Stimulated activated CD8-positive, alpha-beta memory T cell treated with anti-CD3 and anti-CD28 coated beads, Interleukin-15, amount 100 ng/mL, for 48 hours (primary cell): ENCODE measurements around the gene PARD6B.
"Not testable (repeated sequence)": the region's sequence is repeated elsewhere in the genome, so short reads cannot be mapped to it uniquely, and the experiment has no call there.

Source experiments
- DNase-seq, 2 donors: peaks; one replicate each; pipeline ENCODE4 v3.0.0-alpha.2; 2020; ENCODE audit warnings: low read depth in 2 of 2

Gene PARD6B

GRCh38 chr20:50799890-50800550 lies 68.6 kb downstream of the PARD6B start:
- DNase-seq, result no peak

GRCh38 chr20:50800986-50801746 lies 69.8 kb downstream of the PARD6B start:
- not testable (repeated sequence) for DNase-seq

- DNase-seq, result no peak
These were observed 70.4 kb downstream of the PARD6B start for GRCh38 chr20:50801747-50802125.

GRCh38 chr20:50802289-50802688 lies 70.9 kb downstream of the PARD6B start:
- DNase-seq, result no peak

GRCh38 chr20:50804437-50805348 lies 73.3 kb downstream of the PARD6B start:
- DNase-seq, result no peak

- no peak for DNase-seq
These were observed 73.9 kb downstream of the PARD6B start for GRCh38 chr20:50805349-50805684.

GRCh38 chr20:50806126-50806768 lies 74.9 kb downstream of the PARD6B start:
- no peak for DNase-seq
